Measurements from ENCODE around the gene MICA. TPM values are rescaled to one million over a fixed set of nuclear protein-coding genes. Genes with fewer than 3 reads are reported as not detected.

The MICA gene
- total RNA-seq, 1 donor from 2014 or later: 48.8 TPM

- H3K4me3 ChIP-seq (ENCODE audit: low read depth, low read length): no peak overlapping the region
- H3K27me3 ChIP-seq (ENCODE audit: control insufficient read depth, insufficient read depth, low read length): no peaks in the 10 kb centered on the region
- DNase-seq (ENCODE audit: low read depth): no peak
- no peak for TF ChIP-seq CTCF (IDR thresholded peaks at IDR 0.05; ENCODE audit: insufficient read depth, low read length, poor library complexity, severe bottlenecking)
- H3K36me3 ChIP-seq (ENCODE audit: control insufficient read depth, insufficient read depth, low read length): no peaks in the 10 kb centered on the region
These were observed 57.1 kb downstream of the MICA start for GRCh38 chr6:31460361-31461025.

- TF ChIP-seq CTCF (IDR thresholded peaks at IDR 0.05; ENCODE audit: insufficient read depth, low read length, poor library complexity, severe bottlenecking): no peak
- Histone ChIP-seq H3K36me3 (ENCODE audit: control insufficient read depth, insufficient read depth, low read length) (no peaks in the 10 kb centered on the region), H3K4me3 (ENCODE audit: low read depth, low read length) (peak overlapping the region; percentile 16), H3K27me3 (ENCODE audit: control insufficient read depth, insufficient read depth, low read length) (no peaks in the 10 kb centered on the region)
- DNase-seq (ENCODE audit: low read depth): peak; percentile 4
These were observed 58.9 kb downstream of the MICA start for GRCh38 chr6:31462026-31462963.

GRCh38 chr6:31462964-31463870, 59.8 kb downstream of the MICA start:
- H3K36me3 ChIP-seq (ENCODE audit: control insufficient read depth, insufficient read depth, low read length): no peaks in the 10 kb centered on the region
- peak overlapping the region; percentile 46 for H3K4me3 ChIP-seq (ENCODE audit: low read depth, low read length)
- peak; percentile 54 for DNase-seq (ENCODE audit: low read depth)
- TF ChIP-seq CTCF (IDR thresholded peaks at IDR 0.05; ENCODE audit: insufficient read depth, low read length, poor library complexity, severe bottlenecking): no peak
- no peaks in the 10 kb centered on the region for H3K27me3 ChIP-seq (ENCODE audit: control insufficient read depth, insufficient read depth, low read length)

- no peak for TF ChIP-seq CTCF (IDR thresholded peaks at IDR 0.05; ENCODE audit: insufficient read depth, low read length, poor library complexity, severe bottlenecking)
- H3K36me3 ChIP-seq (ENCODE audit: control insufficient read depth, insufficient read depth, low read length): no peaks in the 10 kb centered on the region
- H3K4me3 ChIP-seq (ENCODE audit: low read depth, low read length): no peak overlapping the region
- H3K27me3 ChIP-seq (ENCODE audit: control insufficient read depth, insufficient read depth, low read length): peaks cover 1% of the 10 kb centered on the region
- DNase-seq (ENCODE audit: low read depth): no peak
These were observed 61.1 kb downstream of the MICA start for GRCh38 chr6:31464252-31465184.

Other genes with a start within 250 kb of the MICA start
- 16.4 and 20.2 TPM in 2 replicates for gene CCHCR1, start 245.8 kb upstream of the MICA start, total RNA-seq
- gene TCF19, start 245.0 kb upstream of the MICA start, total RNA-seq: 6.4 and 10.1 TPM in 2 replicates
- 0.21 and 0.68 TPM in 2 replicates for gene POU5F1, start 232.9 kb upstream of the MICA start, total RNA-seq
- gene HLA-C, start 131.5 kb upstream of the MICA start, total RNA-seq: 696 and 738 TPM in 2 replicates
- gene HLA-B, start 46.4 kb upstream of the MICA start, total RNA-seq: 484 and 545 TPM in 2 replicates
- gene MICB, start 94.5 kb downstream of the MICA start, total RNA-seq: 6.9 and 8.1 TPM in 2 replicates
- not detected in 2 replicates for gene MCCD1, start 125.4 kb downstream of the MICA start, total RNA-seq
- gene DDX39B, start 138.4 kb downstream of the MICA start, total RNA-seq: 290 and 412 TPM in 2 replicates
- 0.67 and 2.7 TPM in 2 replicates for gene ATP6V1G2, start 143.0 kb downstream of the MICA start, total RNA-seq
- gene NFKBIL1, start 144.0 kb downstream of the MICA start, total RNA-seq: 41.9 and 44.0 TPM in 2 replicates
- gene LTA, start 168.7 kb downstream of the MICA start, total RNA-seq: 0.92 TPM in 1 of 2 replicates, not detected in the other
- 16.7 and 18.6 TPM in 2 replicates for gene TNF, start 172.0 kb downstream of the MICA start, total RNA-seq
- gene LTB, start 178.8 kb downstream of the MICA start, total RNA-seq: 19.3 and 21.4 TPM in 2 replicates
- 0.42 TPM in 1 of 2 replicates, not detected in the other for gene LST1, start 182.7 kb downstream of the MICA start, total RNA-seq
- gene NCR3, start 189.4 kb downstream of the MICA start, total RNA-seq: not detected in 2 replicates
- gene AIF1, start 211.6 kb downstream of the MICA start, total RNA-seq: 0.33 TPM in 1 of 2 replicates, not detected in the other
- 117 and 143 TPM in 2 replicates for gene PRRC2A, start 217.1 kb downstream of the MICA start, total RNA-seq
- 468 and 473 TPM in 2 replicates for gene BAG6, start 249.1 kb downstream of the MICA start, total RNA-seq

Data from kidney epithelial cell (primary cell).